ENCODE measurements around the gene RRM2.

Gene RRM2

DNA sequence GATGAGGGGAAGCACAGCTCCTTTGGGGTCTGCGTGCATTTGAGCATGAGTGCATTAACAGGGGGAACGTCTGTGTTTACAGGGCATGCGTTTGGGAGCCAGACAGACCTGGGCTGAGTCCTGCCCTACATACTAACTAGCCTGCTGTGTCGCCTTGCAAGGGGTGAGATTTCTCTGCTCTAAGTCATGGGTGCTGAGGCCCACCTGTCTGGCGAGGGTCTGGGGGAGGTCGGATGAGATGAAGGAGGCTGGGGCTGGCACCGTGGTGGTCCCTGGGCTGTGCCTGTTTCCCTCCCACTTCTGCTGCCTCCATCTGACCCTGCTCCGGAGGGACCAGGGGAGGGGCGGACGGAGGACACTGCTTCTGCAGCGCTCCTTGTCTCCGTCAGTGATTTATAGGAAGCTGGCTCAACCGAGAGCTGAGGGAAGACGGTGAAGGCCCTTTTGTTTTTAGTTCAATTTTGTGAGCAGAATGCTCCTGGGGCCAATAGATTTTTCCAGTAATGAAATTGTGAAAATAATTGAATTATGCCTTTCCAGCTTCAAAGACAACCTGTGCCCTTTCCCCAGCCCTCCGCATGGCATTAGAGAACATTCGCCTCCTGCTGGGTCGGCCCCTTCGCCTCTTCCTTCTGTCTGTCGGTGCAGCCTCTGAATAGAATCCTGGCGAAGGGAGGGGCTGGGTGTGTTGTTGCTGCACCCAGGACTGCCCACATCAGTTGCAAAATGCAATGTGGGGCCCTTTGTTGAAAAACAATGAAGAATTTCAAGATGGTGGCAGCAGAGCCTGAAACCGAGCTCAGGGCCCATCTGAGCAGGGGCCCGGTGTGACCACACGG lies 49.7 kb downstream of the RRM2 start:
- no peak for DNase-seq (ENCODE audit: low read depth)

DNA sequence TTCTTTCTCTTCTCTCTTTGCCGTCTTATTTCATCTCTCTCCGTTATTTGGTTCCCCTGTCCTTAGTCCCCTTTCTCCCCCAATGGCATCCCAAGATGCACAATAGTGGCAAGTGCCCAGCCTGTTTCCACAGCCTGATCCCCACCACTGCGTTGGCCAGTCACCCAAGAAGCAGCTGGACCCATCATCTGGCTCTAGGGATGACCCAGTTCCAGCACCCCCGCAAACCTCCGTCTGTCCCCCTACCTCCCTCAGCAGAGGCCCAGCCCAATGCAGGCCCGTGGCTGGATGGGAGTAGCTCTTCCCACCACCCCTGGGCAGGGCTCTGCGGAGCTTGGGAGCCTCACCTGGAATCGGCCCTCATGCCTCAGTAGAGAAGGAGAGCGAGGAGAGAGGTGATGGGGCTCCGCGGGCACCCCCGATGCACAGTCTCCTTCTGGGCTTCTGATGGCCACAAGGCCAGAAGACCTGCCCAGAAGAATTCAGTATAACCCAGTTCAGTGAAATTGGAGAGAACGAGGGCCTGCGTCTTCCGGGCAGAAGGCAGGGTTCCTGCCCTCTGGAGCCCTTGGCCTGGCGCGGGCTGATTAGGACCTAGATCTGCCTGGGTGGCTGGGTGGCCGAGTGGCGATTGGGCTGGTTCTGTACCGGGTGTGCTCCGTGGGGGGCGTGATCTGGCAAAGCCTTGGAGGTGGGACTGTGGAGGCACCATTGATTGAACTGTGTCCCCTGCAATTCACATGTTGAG lies 50.9 kb downstream of the RRM2 start:
- DNase-seq (ENCODE audit: low read depth): no peak

GRCh38 chr2:10174173-10174572 lies 51.6 kb downstream of the RRM2 start:
- no peak for DNase-seq (ENCODE audit: low read depth)

DNA sequence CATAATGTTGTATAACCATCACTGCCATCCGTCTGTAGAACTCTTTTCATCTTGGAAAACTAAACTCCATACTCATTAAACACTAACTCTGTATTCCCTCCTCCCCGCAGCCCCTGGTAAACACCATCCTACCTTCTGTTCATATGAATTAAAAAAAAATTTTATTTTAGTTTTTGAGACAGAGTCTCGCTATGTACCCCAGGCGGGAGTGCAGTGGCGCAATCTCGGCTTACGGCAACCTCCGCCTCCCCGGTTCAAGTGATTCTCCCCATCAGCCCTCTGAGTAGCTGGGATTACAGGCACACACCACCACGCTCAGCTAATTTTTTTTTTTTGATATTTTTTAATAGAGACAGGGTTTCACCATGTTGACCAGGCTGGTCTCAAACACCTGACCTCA lies 52.9 kb downstream of the RRM2 start:
- no peak for DNase-seq (ENCODE audit: low read depth)

DNA sequence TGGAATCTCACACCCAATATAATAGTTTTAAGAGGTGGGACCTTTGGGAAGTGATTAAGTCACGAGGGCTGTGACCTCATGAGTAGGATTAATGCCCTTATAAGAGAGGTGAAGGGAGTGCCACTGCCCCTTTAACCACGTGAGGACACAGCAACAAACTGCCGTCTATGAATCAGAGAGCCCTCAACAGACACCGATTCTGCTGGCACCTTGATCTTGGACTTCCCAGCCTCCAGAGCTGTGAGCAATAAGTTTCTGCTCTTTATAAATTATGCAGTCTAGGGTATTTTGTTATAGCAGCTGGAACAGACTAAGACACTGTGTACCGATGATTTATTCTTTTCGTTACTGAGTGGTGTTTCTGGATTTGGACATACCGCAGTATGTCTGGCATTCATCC lies 56.2 kb downstream of the RRM2 start:
- no peak for DNase-seq (ENCODE audit: low read depth)

DNA sequence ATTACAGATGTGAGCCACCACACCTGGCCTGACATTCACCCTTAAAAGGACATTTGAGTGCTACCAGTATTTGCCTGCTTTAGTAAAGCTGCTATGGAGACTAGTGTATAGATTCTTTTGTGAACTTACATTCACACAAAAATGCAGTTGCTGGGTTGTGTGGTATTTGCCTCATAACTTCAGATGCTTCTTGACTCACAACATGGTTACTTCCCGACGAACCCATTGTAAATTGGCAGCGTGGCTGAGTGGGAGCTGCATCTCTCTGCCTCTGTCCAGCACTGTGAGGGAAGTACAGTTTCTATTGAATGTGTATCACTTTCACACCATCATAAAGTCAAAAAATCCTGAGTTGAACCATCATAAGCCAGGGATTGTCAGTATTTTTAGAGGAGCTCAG lies 56.9 kb downstream of the RRM2 start:
- DNase-seq (ENCODE audit: low read depth): no peak

DNA sequence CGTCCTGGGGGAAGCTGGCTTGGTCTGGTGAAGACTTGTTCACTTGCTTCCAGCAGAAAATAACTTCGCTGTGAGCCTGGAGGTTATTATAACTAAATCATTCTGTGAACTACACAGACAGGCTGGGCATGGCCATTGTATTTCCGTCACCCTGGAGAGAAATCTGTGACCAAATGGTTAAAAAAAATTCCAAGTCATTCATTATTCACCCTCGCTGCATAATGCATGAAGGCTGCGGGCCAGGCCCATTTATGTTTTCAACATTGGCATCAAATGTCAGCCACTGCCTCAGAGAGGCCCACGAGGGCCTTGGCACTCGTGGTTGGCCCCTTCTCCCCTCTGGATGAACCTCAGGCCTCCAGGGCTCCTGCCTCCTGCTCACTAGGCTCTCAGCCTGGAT lies 57.7 kb downstream of the RRM2 start:
- DNase-seq (ENCODE audit: low read depth): no peak

Data from stimulated activated CD8-positive, alpha-beta memory T cell treated with anti-CD3 and anti-CD28 coated beads, Interleukin-4, amount 100 ng/mL, for 24 hours (primary cell).